Astrocyte of the spinal cord (primary cell): ENCODE measurements around the gene NUP50.

Experiments used
- DNase-seq: peaks from one replicate; pipeline ENCODE4 v3.0.0; 2011; ENCODE audit warnings: low read depth, low spot score
- H3K4me3 ChIP-seq: 2 replicates; pipeline ENCODE4 v1.5.1; 2011; ENCODE audit warnings: low read depth, mild to moderate bottlenecking, low read length, moderate library complexity
- CTCF ChIP-seq: IDR thresholded peaks from 2 replicates; pipeline ENCODE4 v1.5.1; 2012; ENCODE audit warnings: low read depth, mild to moderate bottlenecking, low read length, inconsistent platforms
- in situ Hi-C: cut with HindIII; loops from 2 replicates; pipeline ENCODE4 v1.10.0; 2017; ENCODE audit warnings: low sequenced_read_pairs

Gene NUP50

GRCh38 chr22:45237065-45237990, 73.6 kb downstream of the NUP50 start:
- no peak for DNase-seq
- in situ Hi-C loops = no loop called here
- H3K4me3 ChIP-seq = no peak overlapping the region
- TF ChIP-seq CTCF = no peak
